Lower leg skin (tissue), 4 donors: Measurements from ENCODE around the gene IGF2. TPM values are rescaled to one million over a fixed set of nuclear protein-coding genes. Genes with fewer than 3 reads are reported as not detected.

ENCODE experiments used
- DNase-seq, 2 donors: peaks; one replicate each; pipeline ENCODE4 v3.0.0-alpha.2; 2019; ENCODE audit warnings: low spot score in 2 of 2
- H3K4me3 ChIP-seq: fragments of 200-600 bp; sonication (generic); 2 replicates; pipeline ENCODE4 v1.5.1; 2017; ENCODE audit warnings: mild to moderate bottlenecking, low read depth; ENCODE audit not compliant: poor library complexity, severe bottlenecking
- POLR2A ChIP-seq, 2 donors: fragments of 450-650 bp; IDR thresholded peaks; one replicate each; pipeline ENCODE4 v1.6.1; 2016 to 2017; ENCODE audit warnings: antibody characterized with exemption in 2 of 2, mild to moderate bottlenecking in 1 of 2, moderate library complexity in 1 of 2
- WGBS, 2 donors: methylation state at CpG; one replicate each; pipeline ENCODE4 v1.1.5; 2018; 5-methylcytosine and 5-hydroxymethylcytosine counted together
- intact Hi-C: fragments of 100-400 bp; cut with DNase I; formaldehyde crosslinking; loops from one replicate; pipeline ENCODE4 v1.15.0; 2023; ENCODE audit warnings: low total_unique reads
- total RNA-seq, 4 donors: library from RNA; depleted of rRNA; stranded (reverse); fragments of >200 nt; gene quantifications; one replicate each; pipeline ENCODE4 v1.1.0, GENCODE V29; 2016
- TF ChIP-seq, protein P1 (sequence below), 3 donors: fragments of 450-650 bp; IDR thresholded peaks; one replicate each; pipeline ENCODE4 v1.5.1; 2016; ENCODE audit warnings: antibody characterized with exemption in 3 of 3, mild to moderate bottlenecking in 3 of 3, moderate library complexity in 2 of 3

Gene IGF2
- total RNA-seq, 4 donors from 2014 or later, result 4.5 to 14.7 (median 6.0) TPM

GRCh38 chr11:2091112-2091746, 48.0 kb downstream of the IGF2 start:
- 78 to 87% methylated on average over 6 to 7 of the region's 8 CpGs for WGBS, 2 donors
- no peak for TF ChIP-seq POLR2A (IDR thresholded peaks at IDR 0.05)
- TF ChIP-seq, protein P1, sequence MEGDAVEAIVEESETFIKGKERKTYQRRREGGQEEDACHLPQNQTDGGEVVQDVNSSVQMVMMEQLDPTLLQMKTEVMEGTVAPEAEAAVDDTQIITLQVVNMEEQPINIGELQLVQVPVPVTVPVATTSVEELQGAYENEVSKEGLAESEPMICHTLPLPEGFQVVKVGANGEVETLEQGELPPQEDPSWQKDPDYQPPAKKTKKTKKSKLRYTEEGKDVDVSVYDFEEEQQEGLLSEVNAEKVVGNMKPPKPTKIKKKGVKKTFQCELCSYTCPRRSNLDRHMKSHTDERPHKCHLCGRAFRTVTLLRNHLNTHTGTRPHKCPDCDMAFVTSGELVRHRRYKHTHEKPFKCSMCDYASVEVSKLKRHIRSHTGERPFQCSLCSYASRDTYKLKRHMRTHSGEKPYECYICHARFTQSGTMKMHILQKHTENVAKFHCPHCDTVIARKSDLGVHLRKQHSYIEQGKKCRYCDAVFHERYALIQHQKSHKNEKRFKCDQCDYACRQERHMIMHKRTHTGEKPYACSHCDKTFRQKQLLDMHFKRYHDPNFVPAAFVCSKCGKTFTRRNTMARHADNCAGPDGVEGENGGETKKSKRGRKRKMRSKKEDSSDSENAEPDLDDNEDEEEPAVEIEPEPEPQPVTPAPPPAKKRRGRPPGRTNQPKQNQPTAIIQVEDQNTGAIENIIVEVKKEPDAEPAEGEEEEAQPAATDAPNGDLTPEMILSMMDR (IDR thresholded peaks at IDR 0.05), result no peak
- no peak overlapping the region for H3K4me3 ChIP-seq
- intact Hi-C loops, result no loop called here
- peak in 1 of 2 donors; percentile 67 for DNase-seq

- no peak overlapping the region for H3K4me3 ChIP-seq
- WGBS, 2 donors, result 88 to 89% methylated on average over 18 to 20 of the region's 20 CpGs
- intact Hi-C loops, result no loop called here
- peak in 1 of 2 donors; percentile 85 for DNase-seq
- TF ChIP-seq POLR2A (IDR thresholded peaks at IDR 0.05), result no peak
- TF ChIP-seq, protein P1 (IDR thresholded peaks at IDR 0.05), result no peak
These were observed 48.7 kb downstream of the IGF2 start for GRCh38 chr11:2090172-2091111.

- intact Hi-C loops, result no loop called here
- 75 to 78% methylated on average over 8 of the region's 9 CpGs for WGBS, 2 donors
- H3K4me3 ChIP-seq, result no peak overlapping the region
- DNase-seq, result peak in 1 of 2 donors; percentile 67
- no peak for TF ChIP-seq POLR2A (IDR thresholded peaks at IDR 0.05)
- TF ChIP-seq, protein P1 (IDR thresholded peaks at IDR 0.05), result no peak
These were observed 49.5 kb downstream of the IGF2 start for GRCh38 chr11:2089536-2090165.

GRCh38 chr11:2088746-2089535, 50.2 kb downstream of the IGF2 start:
- TF ChIP-seq, protein P1 (IDR thresholded peaks at IDR 0.05), result no peak
- no peak for TF ChIP-seq POLR2A (IDR thresholded peaks at IDR 0.05)
- intact Hi-C loops, result no loop called here
- 81 to 84% methylated on average over 19 of the region's 19 CpGs for WGBS, 2 donors
- peak; percentile 8 to 74 for DNase-seq
- H3K4me3 ChIP-seq, result no peak overlapping the region

DNA sequence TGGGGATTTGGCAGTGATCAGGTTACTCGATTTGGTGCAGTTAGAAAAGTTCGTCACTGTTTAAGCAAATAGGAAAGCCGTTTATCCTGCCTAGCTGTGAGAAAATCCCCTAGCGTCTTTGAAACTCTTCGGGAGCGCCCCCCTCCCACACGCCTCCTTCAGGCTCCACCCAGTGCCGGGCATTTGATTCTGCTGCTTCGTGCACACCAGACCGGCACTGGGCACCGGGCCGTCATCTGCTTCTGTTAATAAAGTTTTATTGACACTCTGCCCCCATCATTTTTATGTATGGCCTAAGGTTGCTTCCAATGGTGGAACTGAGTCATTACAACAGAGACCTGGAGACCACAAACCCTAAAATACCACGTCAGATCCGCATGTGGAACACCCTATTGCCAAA, 50.9 kb downstream of the IGF2 start:
- 77 to 81% methylated on average over 14 of the region's 14 CpGs for WGBS, 2 donors
- DNase-seq, result peak in 1 of 2 donors; percentile 10
- no peak overlapping the region for H3K4me3 ChIP-seq
- intact Hi-C loops, result no loop called here
- TF ChIP-seq, protein P1 (IDR thresholded peaks at IDR 0.05), result no peak
- TF ChIP-seq POLR2A (IDR thresholded peaks at IDR 0.05), result no peak
